Measurements from ENCODE around the gene RPL35A. TPM values are rescaled to one million over a fixed set of nuclear protein-coding genes. Genes with fewer than 3 reads are reported as not detected.
"Not testable (repeated sequence)": the region's sequence is repeated elsewhere in the genome, so short reads cannot be mapped to it uniquely, and the experiment has no call there.

RPL35A gene
- total and polyA plus RNA-seq, 7 donors = 603 to 2,719 (median 1,719) TPM

GRCh38 chr3:197913641-197914380 is 36.2 kb upstream of the RPL35A start:
- H3K9me3 ChIP-seq = no peaks in the 10 kb centered on the region
- TF ChIP-seq POLR2AphosphoS5 (IDR thresholded peaks at IDR 0.05) = no peak
- TF ChIP-seq EP300 (IDR thresholded peaks at IDR 0.05) = no peak
- TF ChIP-seq CTCF (IDR thresholded peaks at IDR 0.05) = no peak
- no peak for TF ChIP-seq POLR2A (IDR thresholded peaks at IDR 0.05)
- no peak overlapping the region for H3K27ac ChIP-seq
- H3K4me3 ChIP-seq = no peak overlapping the region
- H3K36me3 ChIP-seq = no peaks in the 10 kb centered on the region
- H3K4me1 ChIP-seq = no peaks in the 10 kb centered on the region
- H3K27me3 ChIP-seq = no peaks in the 10 kb centered on the region
- WGBS, 2 donors = 93 to 94% methylated on average over 12 of the region's 12 CpGs
- intact Hi-C loops (cut with DNase I) = no loop called here
- no peak for DNase-seq

DNA sequence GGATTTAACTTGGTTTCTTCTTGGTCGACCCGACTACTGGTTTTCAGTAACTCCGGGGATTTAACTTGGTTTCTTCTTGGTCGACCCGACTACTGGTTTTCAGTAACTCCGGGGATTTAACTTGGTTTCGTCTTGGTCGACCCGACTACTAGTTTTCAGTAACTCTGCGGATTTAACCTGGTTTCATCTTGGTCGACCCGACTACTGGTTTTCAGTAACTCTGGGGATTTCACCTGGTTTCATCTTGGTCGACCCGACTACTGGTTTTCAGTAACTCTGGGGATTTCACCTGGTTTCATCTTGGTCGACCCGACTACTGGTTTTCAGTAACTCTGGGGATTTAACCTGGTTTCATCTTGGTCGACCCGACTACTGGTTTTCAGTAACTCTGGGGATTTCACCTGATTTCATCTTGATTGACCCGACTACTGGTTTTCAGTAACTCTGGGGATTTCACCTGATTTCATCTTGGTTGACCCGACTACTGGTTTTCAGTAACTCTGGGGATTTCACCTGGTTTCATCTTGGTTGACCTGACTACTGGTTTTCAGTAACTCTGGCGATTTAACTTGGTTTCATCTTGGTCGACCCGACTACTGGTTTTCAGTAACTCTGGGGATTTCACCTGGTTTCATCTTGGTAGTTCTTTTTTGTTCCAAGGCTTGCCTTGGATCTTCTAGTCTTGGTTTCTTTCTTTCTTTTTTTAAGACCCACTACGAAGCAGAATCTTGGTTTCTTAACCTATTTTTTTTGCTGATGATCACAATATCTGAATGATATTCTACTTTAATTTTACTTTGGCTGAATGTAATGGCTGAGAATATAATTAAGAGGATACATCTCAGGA is 28.3 kb upstream of the RPL35A start:
- intact Hi-C loops (cut with DNase I); H3K27ac ChIP-seq; H3K4me1 ChIP-seq; H3K27me3 ChIP-seq; H3K4me3 ChIP-seq; DNase-seq; H3K9me3 ChIP-seq: not testable (repeated sequence)
- WGBS, 2 donors = 76 to 84% methylated on average over 22 of the region's 24 CpGs
- H3K36me3 ChIP-seq = peaks cover 0 to 12% (median 0%) of the 10 kb centered on the region in 4 donors

DNA sequence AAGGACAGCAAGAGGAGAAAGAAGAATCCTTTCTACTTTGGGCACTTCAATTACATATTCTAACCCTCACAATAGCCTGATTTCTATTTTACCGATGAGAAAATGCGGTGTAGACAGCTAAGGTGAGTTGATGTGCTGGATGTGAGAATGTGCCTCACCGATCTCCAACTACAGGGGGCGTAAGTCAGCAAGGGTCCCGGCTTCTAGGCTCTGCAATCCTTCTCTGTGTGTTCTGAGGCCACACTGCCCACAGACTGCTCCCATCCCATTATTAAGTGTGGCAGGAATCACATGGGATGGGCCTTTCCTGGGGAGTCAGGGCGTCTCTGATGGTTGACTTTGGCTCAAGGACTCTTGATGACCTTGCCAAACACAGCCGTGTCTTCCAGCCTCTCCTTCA is 23.6 kb upstream of the RPL35A start:
- Histone ChIP-seq H3K27me3 (no peaks in the 10 kb centered on the region), H3K4me1 (no peaks in the 10 kb centered on the region), H3K27ac (no peak overlapping the region), H3K36me3 (peaks cover 0 to 15% (median 0%) of the 10 kb centered on the region in 4 donors), H3K9me3 (no peaks in the 10 kb centered on the region), H3K4me3 (no peak overlapping the region)
- TF ChIP-seq POLR2A (IDR thresholded peaks at IDR 0.05) (no peak), POLR2AphosphoS5 (IDR thresholded peaks at IDR 0.05) (no peak), CTCF (IDR thresholded peaks at IDR 0.05) (no peak), EP300 (IDR thresholded peaks at IDR 0.05) (no peak)
- intact Hi-C loops (cut with DNase I) = no loop called here
- 82 to 88% methylated on average over 7 of the region's 7 CpGs for WGBS, 2 donors
- no peak for DNase-seq

GRCh38 chr3:197927578-197927977 is 22.4 kb upstream of the RPL35A start:
- H3K27ac ChIP-seq; H3K4me3 ChIP-seq; intact Hi-C loops (cut with DNase I); H3K9me3 ChIP-seq; H3K27me3 ChIP-seq; H3K4me1 ChIP-seq; DNase-seq: not testable (repeated sequence)
- WGBS, 2 donors = 91 to 94% methylated on average over 3 of the region's 3 CpGs
- peaks cover 0 to 15% (median 0%) of the 10 kb centered on the region in 4 donors for H3K36me3 ChIP-seq

DNA sequence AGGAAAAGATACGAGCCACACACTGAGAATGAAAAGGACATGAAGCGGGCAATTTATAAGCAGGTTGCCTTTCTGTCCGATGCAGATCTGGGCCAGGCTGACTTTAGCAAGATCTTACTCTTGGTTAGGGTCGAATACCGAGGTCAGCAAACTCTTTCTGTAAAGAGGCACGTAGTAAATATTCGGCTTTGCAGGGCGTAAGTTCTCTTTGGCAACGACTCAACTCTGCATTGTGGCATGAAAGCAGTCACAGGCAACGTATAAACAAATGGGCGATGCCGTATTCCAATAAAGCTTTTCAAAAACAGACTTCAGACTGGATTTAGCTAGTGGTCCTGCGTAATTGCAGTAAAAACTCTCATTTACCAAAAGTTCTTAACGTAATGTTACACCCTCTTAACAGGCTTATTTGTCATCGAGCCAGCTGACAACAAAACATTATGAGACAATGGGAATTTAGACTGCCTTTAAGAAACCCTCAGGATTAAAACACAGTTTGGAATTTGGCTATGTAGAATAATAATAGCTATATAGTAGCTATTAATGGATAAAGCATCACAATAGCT is 13.1 kb upstream of the RPL35A start:
- H3K9me3 ChIP-seq = no peaks in the 10 kb centered on the region
- H3K4me1 ChIP-seq = peaks cover 0 to 4% (median 0%) of the 10 kb centered on the region in 4 donors
- 84 to 87% methylated on average over 15 of the region's 15 CpGs for WGBS, 2 donors
- peaks cover 0 to 4% (median 0%) of the 10 kb centered on the region in 4 donors for H3K36me3 ChIP-seq
- TF ChIP-seq POLR2AphosphoS5 (IDR thresholded peaks at IDR 0.05) (no peak), CTCF (IDR thresholded peaks at IDR 0.05) (no peak), POLR2A (IDR thresholded peaks at IDR 0.05) (no peak), EP300 (IDR thresholded peaks at IDR 0.05) (no peak)
- no peak for DNase-seq
- intact Hi-C loops (cut with DNase I) = no loop called here
- no peaks in the 10 kb centered on the region for H3K27me3 ChIP-seq
- peak overlapping the region in 1 of 4 donors; percentile 11 for H3K27ac ChIP-seq
- H3K4me3 ChIP-seq = peak overlapping the region in 1 of 4 donors; percentile 3
